Measurements from ENCODE around the gene MTFR1L.

DNA sequence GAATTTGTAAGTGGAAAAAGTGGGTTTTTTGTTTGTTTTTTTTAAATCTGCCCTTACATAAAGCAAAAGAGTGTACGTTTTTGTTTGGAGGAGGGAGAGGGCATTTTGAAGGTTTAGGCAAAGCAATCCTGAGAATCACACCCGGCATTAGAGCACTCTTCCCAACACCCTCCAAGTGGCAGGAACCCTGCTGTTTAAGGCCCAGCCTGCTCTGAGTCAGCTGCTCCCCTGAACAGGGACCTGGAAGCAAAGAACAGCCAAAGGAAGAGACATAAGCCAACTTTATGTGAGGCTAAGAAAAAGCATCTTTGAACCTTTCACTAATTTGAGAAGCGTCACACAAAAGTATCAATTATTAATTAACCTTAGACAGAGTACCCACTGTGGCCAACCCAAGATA is 16.9 kb downstream of the MTFR1L start:
- no peak for TF ChIP-seq CTCF (IDR thresholded peaks at IDR 0.05)
- TF ChIP-seq POLR2A (IDR thresholded peaks at IDR 0.05) = no peak
